GM23338 (cell line): ENCODE data around the gene MAP7D1. TPM values are rescaled to one million over a fixed set of nuclear protein-coding genes. Genes with fewer than 3 reads are reported as not detected.

Experiments used
- ATAC-seq: fragments of 200-7000 bp; cut with Tn5 transposase; 3 replicates; pipeline ENCODE4 v1.9.1; 2020
- DNase-seq: peaks from one replicate; pipeline ENCODE4 v3.0.0-alpha.2; 2015; ENCODE audit warnings: low spot score
- H2AFZ ChIP-seq: fragments of 200-600 bp; sonication (generic); 2 replicates; pipeline ENCODE4 v1.8.0; 2016; ENCODE audit warnings: antibody characterized with exemption, mild to moderate bottlenecking, moderate library complexity
- H3F3A ChIP-seq: fragments of 200-600 bp; sonication (generic); replicated peaks from 2 replicates; pipeline ENCODE4 v1.8.0; 2017; ENCODE audit warnings: antibody characterized with exemption, mixed run types, low read depth
- H3K27ac ChIP-seq: fragments of 200-600 bp; sonication (generic); 2 replicates; pipeline ENCODE4 v1.6.1; 2016; ENCODE audit warnings: low read depth
- H3K27me3 ChIP-seq: fragments of 200-600 bp; sonication (generic); 2 replicates; pipeline ENCODE4 v1.8.0; 2016; ENCODE audit warnings: mild to moderate bottlenecking, mixed run types, moderate library complexity; ENCODE audit not compliant: insufficient read depth
- H3K36me3 ChIP-seq: fragments of 200-600 bp; sonication (generic); 2 replicates; pipeline ENCODE4 v1.8.0; 2016; ENCODE audit warnings: mild to moderate bottlenecking; ENCODE audit not compliant: insufficient read depth
- H3K4me1 ChIP-seq: fragments of 200-600 bp; sonication (generic); 2 replicates; pipeline ENCODE4 v1.8.0; 2016; ENCODE audit warnings: mild to moderate bottlenecking, moderate library complexity; ENCODE audit not compliant: insufficient read depth
- H3K4me2 ChIP-seq: fragments of 200-600 bp; sonication (generic); 2 replicates; pipeline ENCODE4 v1.7.1; 2017; ENCODE audit warnings: mixed run types
- H3K4me3 ChIP-seq: fragments of 200-600 bp; sonication (generic); 2 replicates; pipeline ENCODE4 v1.6.1; 2016; ENCODE audit warnings: mixed run types
- H3K79me2 ChIP-seq: fragments of 200-600 bp; sonication (generic); replicated peaks from 2 replicates; pipeline ENCODE4 v1.8.0; 2017; ENCODE audit warnings: mild to moderate bottlenecking; ENCODE audit not compliant: insufficient read depth
- H3K9me2 ChIP-seq: fragments of 200-600 bp; sonication (generic); 2 replicates; pipeline ENCODE4 v1.8.0; 2017; ENCODE audit not compliant: insufficient read depth
- H4K20me1 ChIP-seq: fragments of 200-600 bp; sonication (generic); replicated peaks from 2 replicates; pipeline ENCODE4 v1.8.0; 2017; ENCODE audit warnings: mild to moderate bottlenecking; ENCODE audit not compliant: insufficient read depth
- H3K27ac Mint-ChIP-seq: 2 replicates; pipeline ENCODE4 v1.8.0; 2020; ENCODE audit warnings: inconsistent platforms, mild to moderate bottlenecking, moderate library complexity, mixed read lengths
- H3K27me3 Mint-ChIP-seq: 3 replicates; pipeline ENCODE4 v1.8.0; 2022; ENCODE audit warnings: low read depth, mild to moderate bottlenecking, moderate library complexity, mixed read lengths, inconsistent platforms; ENCODE audit not compliant: insufficient read depth, poor library complexity
- H3K36me3 Mint-ChIP-seq: 3 replicates; pipeline ENCODE4 v1.8.0; 2021; ENCODE audit warnings: low read depth, mild to moderate bottlenecking, inconsistent platforms, moderate library complexity, mixed read lengths
- H3K4me1 Mint-ChIP-seq: 3 replicates; pipeline ENCODE4 v1.8.0; 2020; ENCODE audit warnings: mild to moderate bottlenecking, inconsistent platforms, mixed read lengths
- H3K4me3 Mint-ChIP-seq: 3 replicates; pipeline ENCODE4 v1.8.0; 2021; ENCODE audit warnings: moderate library complexity, mild to moderate bottlenecking, inconsistent platforms, mixed read lengths
- H3K9me3 Mint-ChIP-seq: 3 replicates; pipeline ENCODE4 v1.8.0; 2020; ENCODE audit warnings: moderate library complexity, mild to moderate bottlenecking, inconsistent platforms, mixed read lengths
- CREB1 ChIP-seq: fragments of 250-450 bp; sonication (Bioruptor Pico); IDR thresholded peaks from 2 replicates; pipeline ENCODE4 v1.5.0; 2020; ENCODE audit warnings: low read depth, mild to moderate bottlenecking, moderate library complexity
- EZH2 ChIP-seq: fragments of 200-600 bp; sonication (generic); IDR thresholded peaks from one replicate; pipeline ENCODE4 v1.8.0; 2017; ENCODE audit warnings: antibody characterized with exemption, mild to moderate bottlenecking, low read depth; ENCODE audit not compliant: unreplicated experiment
- EZH2phosphoT487 ChIP-seq: fragments of 200-600 bp; sonication (generic); IDR thresholded peaks from one replicate; pipeline ENCODE4 v1.8.1; 2018; ENCODE audit warnings: antibody characterized with exemption; ENCODE audit not compliant: unreplicated experiment
- JUNB ChIP-seq: IDR thresholded peaks from one replicate; pipeline ENCODE4 v1.6.1; 2016; ENCODE audit warnings: antibody characterized with exemption; ENCODE audit not compliant: unreplicated experiment
- NANOG ChIP-seq: IDR thresholded peaks from 2 replicates; pipeline ENCODE4 v1.6.1; 2016; ENCODE audit warnings: antibody characterized with exemption, borderline replicate concordance
- POLR2AphosphoS5 ChIP-seq: IDR thresholded peaks from 2 replicates; pipeline ENCODE4 v1.6.1; 2016; ENCODE audit warnings: antibody characterized with exemption, low read depth
- STAT1 ChIP-seq: IDR thresholded peaks from one replicate; pipeline ENCODE4 v1.6.1; 2016; ENCODE audit warnings: antibody characterized with exemption; ENCODE audit not compliant: unreplicated experiment
- ZNF114 ChIP-seq: fragments of 250-450 bp; sonication (Bioruptor Pico); IDR thresholded peaks from 2 replicates; pipeline ENCODE4 v1.5.0; 2020; ENCODE audit warnings: mild to moderate bottlenecking, moderate library complexity
- polyA plus RNA-seq: library from polyadenylated mRNA; unstranded; fragments of >200 nt; fragmentation: Nextera tagmentation; extraction: Ambion mirVana; gene quantifications from 2 replicates; pipeline ENCODE4 v1.2.1, GENCODE V29; 2016
- total RNA-seq: library from RNA; depleted of rRNA; stranded (reverse); fragments of >200 nt; shearing (Covaris generic); gene quantifications from 2 replicates; pipeline ENCODE4 v1.2.3, GENCODE V29; 2014
- TF ChIP-seq, protein P1 (sequence below): fragments of 250-450 bp; sonication (Bioruptor Pico); IDR thresholded peaks from 2 replicates; pipeline ENCODE4 v1.5.0; 2020; ENCODE audit warnings: mild to moderate bottlenecking, moderate library complexity
- TF ChIP-seq, protein P2 (sequence below), 2 experiments: fragments of 200-600 bp in 1 of 2; sonication (generic) in 1 of 2; conservative IDR thresholded peaks; 2 replicates each; pipeline versions ENCODE4 v1.5.1 to v1.6.1; 2016 to 2017; ENCODE audit warnings: antibody characterized with exemption in 2 of 2, low read depth in 2 of 2, mild to moderate bottlenecking in 2 of 2, moderate library complexity in 1 of 2
- TF ChIP-seq, protein P3 (sequence below): IDR thresholded peaks from 2 replicates; pipeline ENCODE4 v1.6.1; 2016; ENCODE audit warnings: antibody characterized with exemption
- TF ChIP-seq, protein P4 (sequence below): IDR thresholded peaks from one replicate; pipeline ENCODE4 v1.6.1; 2018; ENCODE audit warnings: antibody characterized with exemption; ENCODE audit not compliant: unreplicated experiment

The MAP7D1 gene
- total and polyA plus RNA-seq, 2 experiments from 2014 or later, result 13.8 to 59.8 TPM

DNA sequence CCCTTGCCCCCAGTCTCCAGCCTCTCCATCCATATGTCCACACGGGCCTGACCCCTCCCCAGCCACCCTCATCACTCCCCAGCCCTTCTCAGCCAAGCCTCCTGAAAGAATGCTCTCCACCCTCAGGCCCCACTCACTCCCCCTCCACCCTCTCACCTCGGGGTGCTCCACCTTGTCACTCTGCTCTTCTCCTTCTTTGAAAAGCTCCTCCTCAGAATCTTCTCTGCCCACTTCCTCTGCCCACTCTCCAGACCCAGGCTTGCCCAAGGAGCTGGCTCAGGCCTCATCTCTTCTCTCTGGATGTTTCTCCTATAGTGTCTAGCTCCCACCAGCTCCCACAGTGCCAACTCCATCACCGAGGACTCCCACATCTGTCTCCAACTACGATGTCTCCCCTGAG is 44.8 kb upstream of the MAP7D1 start (continued):
- TF ChIP-seq, protein P1, sequence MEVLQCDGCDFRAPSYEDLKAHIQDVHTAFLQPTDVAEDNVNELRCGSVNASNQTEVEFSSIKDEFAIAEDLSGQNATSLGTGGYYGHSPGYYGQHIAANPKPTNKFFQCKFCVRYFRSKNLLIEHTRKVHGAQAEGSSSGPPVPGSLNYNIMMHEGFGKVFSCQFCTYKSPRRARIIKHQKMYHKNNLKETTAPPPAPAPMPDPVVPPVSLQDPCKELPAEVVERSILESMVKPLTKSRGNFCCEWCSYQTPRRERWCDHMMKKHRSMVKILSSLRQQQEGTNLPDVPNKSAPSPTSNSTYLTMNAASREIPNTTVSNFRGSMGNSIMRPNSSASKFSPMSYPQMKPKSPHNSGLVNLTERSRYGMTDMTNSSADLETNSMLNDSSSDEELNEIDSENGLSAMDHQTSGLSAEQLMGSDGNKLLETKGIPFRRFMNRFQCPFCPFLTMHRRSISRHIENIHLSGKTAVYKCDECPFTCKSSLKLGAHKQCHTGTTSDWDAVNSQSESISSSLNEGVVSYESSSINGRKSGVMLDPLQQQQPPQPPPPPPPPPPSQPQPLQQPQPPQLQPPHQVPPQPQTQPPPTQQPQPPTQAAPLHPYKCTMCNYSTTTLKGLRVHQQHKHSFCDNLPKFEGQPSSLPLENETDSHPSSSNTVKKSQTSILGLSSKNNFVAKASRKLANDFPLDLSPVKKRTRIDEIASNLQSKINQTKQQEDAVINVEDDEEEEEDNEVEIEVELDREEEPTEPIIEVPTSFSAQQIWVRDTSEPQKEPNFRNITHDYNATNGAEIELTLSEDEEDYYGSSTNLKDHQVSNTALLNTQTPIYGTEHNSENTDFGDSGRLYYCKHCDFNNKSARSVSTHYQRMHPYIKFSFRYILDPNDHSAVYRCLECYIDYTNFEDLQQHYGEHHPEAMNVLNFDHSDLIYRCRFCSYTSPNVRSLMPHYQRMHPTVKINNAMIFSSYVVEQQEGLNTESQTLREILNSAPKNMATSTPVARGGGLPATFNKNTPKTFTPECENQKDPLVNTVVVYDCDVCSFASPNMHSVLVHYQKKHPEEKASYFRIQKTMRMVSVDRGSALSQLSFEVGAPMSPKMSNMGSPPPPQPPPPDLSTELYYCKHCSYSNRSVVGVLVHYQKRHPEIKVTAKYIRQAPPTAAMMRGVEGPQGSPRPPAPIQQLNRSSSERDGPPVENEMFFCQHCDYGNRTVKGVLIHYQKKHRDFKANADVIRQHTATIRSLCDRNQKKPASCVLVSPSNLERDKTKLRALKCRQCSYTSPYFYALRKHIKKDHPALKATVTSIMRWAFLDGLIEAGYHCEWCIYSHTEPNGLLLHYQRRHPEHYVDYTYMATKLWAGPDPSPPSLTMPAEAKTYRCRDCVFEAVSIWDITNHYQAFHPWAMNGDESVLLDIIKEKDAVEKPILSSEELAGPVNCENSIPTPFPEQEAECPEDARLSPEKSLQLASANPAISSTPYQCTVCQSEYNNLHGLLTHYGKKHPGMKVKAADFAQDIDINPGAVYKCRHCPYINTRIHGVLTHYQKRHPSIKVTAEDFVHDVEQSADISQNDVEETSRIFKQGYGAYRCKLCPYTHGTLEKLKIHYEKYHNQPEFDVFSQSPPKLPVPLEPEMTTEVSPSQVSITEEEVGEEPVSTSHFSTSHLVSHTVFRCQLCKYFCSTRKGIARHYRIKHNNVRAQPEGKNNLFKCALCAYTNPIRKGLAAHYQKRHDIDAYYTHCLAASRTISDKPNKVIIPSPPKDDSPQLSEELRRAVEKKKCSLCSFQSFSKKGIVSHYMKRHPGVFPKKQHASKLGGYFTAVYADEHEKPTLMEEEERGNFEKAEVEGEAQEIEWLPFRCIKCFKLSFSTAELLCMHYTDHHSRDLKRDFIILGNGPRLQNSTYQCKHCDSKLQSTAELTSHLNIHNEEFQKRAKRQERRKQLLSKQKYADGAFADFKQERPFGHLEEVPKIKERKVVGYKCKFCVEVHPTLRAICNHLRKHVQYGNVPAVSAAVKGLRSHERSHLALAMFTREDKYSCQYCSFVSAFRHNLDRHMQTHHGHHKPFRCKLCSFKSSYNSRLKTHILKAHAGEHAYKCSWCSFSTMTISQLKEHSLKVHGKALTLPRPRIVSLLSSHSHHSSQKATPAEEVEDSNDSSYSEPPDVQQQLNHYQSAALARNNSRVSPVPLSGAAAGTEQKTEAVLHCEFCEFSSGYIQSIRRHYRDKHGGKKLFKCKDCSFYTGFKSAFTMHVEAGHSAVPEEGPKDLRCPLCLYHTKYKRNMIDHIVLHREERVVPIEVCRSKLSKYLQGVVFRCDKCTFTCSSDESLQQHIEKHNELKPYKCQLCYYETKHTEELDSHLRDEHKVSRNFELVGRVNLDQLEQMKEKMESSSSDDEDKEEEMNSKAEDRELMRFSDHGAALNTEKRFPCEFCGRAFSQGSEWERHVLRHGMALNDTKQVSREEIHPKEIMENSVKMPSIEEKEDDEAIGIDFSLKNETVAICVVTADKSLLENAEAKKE (CRISPR knock-in tag), result no peak

DNA sequence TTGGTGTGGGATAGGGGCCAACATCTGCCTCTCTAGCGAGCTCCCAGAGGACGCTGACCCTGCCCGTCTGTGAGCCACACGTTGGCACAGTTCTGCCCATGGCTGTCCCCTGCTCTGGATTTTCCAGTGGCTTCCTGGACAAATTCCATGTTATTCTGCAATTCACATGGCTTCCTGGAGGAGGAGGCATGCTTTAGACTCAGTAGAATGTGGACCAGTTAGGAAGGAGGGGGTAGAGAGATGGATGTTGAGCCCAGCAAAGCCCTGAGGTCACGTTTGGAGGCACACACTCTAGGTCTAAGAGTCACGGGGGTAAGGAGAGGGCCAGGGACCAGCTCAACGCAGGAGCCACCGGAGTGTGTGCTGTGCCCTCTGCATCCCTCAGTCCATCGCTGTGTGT is 43.1 kb upstream of the MAP7D1 start:
- no peak overlapping the region for H3K27ac Mint-ChIP-seq
- no peaks in the 10 kb centered on the region; the same call in 2 of the 3 replicates for H3K4me1 Mint-ChIP-seq
- TF ChIP-seq POLR2AphosphoS5 (no peak), NANOG (no peak), CREB1 (CRISPR knock-in tag) (no peak), EZH2 (no peak), EZH2phosphoT487 (no peak), STAT1 (no peak), ZNF114 (no peak), JUNB (no peak)
- TF ChIP-seq, protein P2, sequence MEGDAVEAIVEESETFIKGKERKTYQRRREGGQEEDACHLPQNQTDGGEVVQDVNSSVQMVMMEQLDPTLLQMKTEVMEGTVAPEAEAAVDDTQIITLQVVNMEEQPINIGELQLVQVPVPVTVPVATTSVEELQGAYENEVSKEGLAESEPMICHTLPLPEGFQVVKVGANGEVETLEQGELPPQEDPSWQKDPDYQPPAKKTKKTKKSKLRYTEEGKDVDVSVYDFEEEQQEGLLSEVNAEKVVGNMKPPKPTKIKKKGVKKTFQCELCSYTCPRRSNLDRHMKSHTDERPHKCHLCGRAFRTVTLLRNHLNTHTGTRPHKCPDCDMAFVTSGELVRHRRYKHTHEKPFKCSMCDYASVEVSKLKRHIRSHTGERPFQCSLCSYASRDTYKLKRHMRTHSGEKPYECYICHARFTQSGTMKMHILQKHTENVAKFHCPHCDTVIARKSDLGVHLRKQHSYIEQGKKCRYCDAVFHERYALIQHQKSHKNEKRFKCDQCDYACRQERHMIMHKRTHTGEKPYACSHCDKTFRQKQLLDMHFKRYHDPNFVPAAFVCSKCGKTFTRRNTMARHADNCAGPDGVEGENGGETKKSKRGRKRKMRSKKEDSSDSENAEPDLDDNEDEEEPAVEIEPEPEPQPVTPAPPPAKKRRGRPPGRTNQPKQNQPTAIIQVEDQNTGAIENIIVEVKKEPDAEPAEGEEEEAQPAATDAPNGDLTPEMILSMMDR (conservative IDR thresholded peaks at IDR 0.05; ENCODE audit: low read depth in 2 of 2), result no peak
- TF ChIP-seq, protein P3, sequence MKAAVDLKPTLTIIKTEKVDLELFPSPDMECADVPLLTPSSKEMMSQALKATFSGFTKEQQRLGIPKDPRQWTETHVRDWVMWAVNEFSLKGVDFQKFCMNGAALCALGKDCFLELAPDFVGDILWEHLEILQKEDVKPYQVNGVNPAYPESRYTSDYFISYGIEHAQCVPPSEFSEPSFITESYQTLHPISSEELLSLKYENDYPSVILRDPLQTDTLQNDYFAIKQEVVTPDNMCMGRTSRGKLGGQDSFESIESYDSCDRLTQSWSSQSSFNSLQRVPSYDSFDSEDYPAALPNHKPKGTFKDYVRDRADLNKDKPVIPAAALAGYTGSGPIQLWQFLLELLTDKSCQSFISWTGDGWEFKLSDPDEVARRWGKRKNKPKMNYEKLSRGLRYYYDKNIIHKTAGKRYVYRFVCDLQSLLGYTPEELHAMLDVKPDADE, result no peak
- TF ChIP-seq, protein P4, sequence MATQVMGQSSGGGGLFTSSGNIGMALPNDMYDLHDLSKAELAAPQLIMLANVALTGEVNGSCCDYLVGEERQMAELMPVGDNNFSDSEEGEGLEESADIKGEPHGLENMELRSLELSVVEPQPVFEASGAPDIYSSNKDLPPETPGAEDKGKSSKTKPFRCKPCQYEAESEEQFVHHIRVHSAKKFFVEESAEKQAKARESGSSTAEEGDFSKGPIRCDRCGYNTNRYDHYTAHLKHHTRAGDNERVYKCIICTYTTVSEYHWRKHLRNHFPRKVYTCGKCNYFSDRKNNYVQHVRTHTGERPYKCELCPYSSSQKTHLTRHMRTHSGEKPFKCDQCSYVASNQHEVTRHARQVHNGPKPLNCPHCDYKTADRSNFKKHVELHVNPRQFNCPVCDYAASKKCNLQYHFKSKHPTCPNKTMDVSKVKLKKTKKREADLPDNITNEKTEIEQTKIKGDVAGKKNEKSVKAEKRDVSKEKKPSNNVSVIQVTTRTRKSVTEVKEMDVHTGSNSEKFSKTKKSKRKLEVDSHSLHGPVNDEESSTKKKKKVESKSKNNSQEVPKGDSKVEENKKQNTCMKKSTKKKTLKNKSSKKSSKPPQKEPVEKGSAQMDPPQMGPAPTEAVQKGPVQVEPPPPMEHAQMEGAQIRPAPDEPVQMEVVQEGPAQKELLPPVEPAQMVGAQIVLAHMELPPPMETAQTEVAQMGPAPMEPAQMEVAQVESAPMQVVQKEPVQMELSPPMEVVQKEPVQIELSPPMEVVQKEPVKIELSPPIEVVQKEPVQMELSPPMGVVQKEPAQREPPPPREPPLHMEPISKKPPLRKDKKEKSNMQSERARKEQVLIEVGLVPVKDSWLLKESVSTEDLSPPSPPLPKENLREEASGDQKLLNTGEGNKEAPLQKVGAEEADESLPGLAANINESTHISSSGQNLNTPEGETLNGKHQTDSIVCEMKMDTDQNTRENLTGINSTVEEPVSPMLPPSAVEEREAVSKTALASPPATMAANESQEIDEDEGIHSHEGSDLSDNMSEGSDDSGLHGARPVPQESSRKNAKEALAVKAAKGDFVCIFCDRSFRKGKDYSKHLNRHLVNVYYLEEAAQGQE, result no peak
- H3K9me3 Mint-ChIP-seq, result no peaks in the 10 kb centered on the region
- H3F3A ChIP-seq, result no peaks in the 10 kb centered on the region
- no peak overlapping the region for H3K4me2 ChIP-seq
- H2AFZ ChIP-seq, result no peak overlapping the region
- no peak overlapping the region for H3K4me3 Mint-ChIP-seq
- DNase-seq (no peak), ATAC-seq (no peak)
- no peaks in the 10 kb centered on the region; the same call in 2 of the 3 replicates for H3K36me3 Mint-ChIP-seq
- no peak overlapping the region for H3K4me3 ChIP-seq
- no peaks in the 10 kb centered on the region for H3K79me2 ChIP-seq
- H3K4me1 ChIP-seq, result no peaks in the 10 kb centered on the region
- H4K20me1 ChIP-seq, result no peaks in the 10 kb centered on the region
- H3K27ac ChIP-seq, result no peak overlapping the region
- no peaks in the 10 kb centered on the region for H3K27me3 ChIP-seq
- no peaks in the 10 kb centered on the region for H3K36me3 ChIP-seq
- H3K27me3 Mint-ChIP-seq, result peaks cover 3% of the 10 kb centered on the region
- H3K9me2 ChIP-seq, result no peaks in the 10 kb centered on the region
